Measurements from ENCODE around the gene LY6G6D.
A peak's percentile ranks its signal among the peaks of the same experiment; 100 is the strongest.
"Not testable (repeated sequence)": the region's sequence is repeated elsewhere in the genome, so short reads cannot be mapped to it uniquely, and the experiment has no call there.

Gene LY6G6D

DNA sequence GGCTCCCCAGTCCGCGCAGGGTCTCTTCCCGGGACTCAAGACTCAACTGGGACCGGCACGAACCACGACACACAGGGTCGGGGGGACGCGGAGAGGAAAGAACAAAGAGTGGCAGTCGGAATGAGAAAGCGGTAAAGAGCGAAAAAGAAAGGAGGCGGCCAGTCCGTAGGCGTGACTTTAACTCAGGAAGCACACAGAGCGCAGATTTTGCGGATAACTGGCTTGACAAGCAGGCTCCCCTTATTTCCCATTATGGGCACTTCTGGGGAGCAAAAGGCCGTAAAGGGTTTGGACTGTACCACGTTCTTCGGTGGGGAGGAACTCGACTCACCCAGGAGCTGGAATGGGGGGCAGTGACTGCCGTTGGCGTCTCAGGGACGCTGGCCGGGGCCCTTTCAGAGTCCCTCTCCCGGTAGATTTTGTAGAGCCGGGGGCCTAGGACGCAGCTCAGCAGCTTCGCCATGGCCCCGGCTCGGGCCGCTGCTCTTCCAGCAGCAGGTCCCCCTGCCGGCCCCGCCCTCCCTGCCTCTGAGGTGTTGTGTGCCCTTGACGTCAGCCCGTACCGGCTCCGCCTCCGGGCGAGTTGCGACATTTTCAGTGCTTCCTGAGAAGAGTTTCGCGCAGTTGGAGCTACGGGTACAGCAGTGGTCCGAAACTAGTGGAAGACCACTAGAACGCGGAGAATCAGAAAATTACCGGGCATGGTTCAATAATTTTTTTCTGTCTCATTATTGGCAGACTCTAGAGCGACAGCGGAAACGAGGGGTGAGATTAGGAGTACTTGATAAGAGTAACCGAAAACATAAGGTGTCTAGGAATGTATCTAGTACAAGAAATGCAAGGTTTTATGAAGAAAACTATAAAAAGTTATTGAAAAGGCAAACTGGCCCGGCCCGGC, 12.1 kb upstream of the LY6G6D start, which contains the start of gene ABHD16A:
ABHD16A (minus strand) TSS at position 506 of the 898 bp plus-strand sequence; CDS start at position 463, 43 bp downstream.
- TF ChIP-seq, protein P1, sequence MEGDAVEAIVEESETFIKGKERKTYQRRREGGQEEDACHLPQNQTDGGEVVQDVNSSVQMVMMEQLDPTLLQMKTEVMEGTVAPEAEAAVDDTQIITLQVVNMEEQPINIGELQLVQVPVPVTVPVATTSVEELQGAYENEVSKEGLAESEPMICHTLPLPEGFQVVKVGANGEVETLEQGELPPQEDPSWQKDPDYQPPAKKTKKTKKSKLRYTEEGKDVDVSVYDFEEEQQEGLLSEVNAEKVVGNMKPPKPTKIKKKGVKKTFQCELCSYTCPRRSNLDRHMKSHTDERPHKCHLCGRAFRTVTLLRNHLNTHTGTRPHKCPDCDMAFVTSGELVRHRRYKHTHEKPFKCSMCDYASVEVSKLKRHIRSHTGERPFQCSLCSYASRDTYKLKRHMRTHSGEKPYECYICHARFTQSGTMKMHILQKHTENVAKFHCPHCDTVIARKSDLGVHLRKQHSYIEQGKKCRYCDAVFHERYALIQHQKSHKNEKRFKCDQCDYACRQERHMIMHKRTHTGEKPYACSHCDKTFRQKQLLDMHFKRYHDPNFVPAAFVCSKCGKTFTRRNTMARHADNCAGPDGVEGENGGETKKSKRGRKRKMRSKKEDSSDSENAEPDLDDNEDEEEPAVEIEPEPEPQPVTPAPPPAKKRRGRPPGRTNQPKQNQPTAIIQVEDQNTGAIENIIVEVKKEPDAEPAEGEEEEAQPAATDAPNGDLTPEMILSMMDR (IDR thresholded peaks at IDR 0.05; ENCODE audit: borderline replicate concordance, insufficient read depth, low read depth, low read length) = no peak
- H3K4me3 ChIP-seq (ENCODE audit: low read depth, low read length) = peak within 1 kb of the TSS; percentile 62

DNA sequence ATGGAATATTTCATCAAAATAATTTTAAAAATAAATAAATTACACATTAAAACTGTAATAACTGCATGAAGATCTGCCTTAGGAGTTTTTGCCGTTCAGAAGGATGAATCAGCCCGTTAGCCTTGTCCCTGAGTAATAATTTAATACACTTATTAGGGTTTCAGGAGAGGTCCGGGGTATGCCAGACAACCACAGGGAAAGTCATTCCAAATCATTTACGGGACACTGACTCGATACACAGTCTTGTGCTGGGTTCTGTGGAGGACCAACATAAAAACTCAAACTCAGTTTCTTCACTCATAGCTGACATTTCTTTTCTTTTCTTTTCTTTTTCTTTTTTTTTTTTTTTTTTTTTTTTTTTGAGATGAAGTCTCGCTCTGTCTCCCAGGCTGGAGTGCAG, 9.2 kb upstream of the LY6G6D start:
- no peak overlapping the region for H3K4me3 ChIP-seq (ENCODE audit: low read depth, low read length)
- TF ChIP-seq, protein P1 (IDR thresholded peaks at IDR 0.05; ENCODE audit: borderline replicate concordance, insufficient read depth, low read depth, low read length) = no peak

DNA sequence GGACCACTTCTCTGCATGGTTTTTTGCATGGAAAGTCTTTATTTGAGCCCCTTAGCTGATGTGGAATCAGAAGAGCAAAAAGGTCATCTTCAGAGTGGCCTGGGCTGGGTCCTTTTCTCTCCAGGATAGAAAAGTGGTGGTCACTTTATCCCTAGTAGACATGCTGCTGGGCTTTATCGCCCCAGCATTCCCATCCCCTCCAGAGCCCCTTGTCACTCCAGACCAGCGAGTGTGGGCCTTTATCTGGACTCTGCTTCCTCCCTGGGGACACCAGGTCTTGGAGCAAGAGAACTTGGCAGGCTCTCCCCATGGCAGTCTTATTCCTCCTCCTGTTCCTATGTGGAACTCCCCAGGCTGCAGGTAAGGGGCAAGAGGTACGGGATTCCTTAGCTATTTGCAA, 8.5 kb upstream of the LY6G6D start, which contains the start of gene LY6G6F:
LY6G6F (plus strand) TSS at position 268 of the 400 bp plus-strand sequence; CDS start at position 309, 41 bp downstream.
- no peak within 1 kb of the TSS for H3K4me3 ChIP-seq (ENCODE audit: low read depth, low read length)
- TF ChIP-seq, protein P1 (IDR thresholded peaks at IDR 0.05; ENCODE audit: borderline replicate concordance, insufficient read depth, low read depth, low read length) = no peak

DNA sequence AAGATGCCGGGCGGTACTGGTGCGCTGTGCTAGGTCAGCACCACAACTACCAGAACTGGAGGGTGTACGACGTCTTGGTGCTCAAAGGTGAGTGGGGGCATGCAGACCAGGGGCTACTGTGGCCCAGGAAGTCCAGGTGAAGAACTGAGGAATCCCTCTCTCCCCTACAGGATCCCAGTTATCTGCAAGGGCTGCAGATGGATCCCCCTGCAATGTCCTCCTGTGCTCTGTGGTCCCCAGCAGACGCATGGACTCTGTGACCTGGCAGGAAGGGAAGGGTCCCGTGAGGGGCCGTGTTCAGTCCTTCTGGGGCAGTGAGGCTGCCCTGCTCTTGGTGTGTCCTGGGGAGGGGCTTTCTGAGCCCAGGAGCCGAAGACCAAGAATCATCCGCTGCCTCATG, 7.4 kb upstream of the LY6G6D start:
- TF ChIP-seq, protein P1 (IDR thresholded peaks at IDR 0.05; ENCODE audit: borderline replicate concordance, insufficient read depth, low read depth, low read length) = no peak
- H3K4me3 ChIP-seq (ENCODE audit: low read depth, low read length) = no peak overlapping the region

DNA sequence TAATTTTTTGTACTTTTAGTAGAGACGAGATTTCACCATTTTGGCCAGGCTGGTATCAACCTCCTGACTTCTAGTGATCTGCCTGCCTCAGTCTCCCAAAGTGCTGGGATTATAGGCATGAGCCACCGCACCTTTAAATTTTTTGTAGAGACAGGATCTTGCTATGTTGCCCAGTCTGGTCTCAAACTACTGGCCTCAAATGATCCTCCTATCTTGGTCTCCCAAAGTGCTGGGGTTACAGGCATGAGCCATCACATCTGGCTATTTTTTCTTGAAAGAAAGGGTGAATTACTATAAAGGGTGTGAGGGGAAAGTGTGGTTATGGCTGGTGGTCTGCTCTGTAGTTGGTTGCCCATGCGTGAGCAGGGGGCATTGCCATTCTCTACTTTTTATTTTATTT, 6.9 kb upstream of the LY6G6D start:
- H3K4me3 ChIP-seq (ENCODE audit: low read depth, low read length) = no peak overlapping the region
- TF ChIP-seq, protein P1 (IDR thresholded peaks at IDR 0.05; ENCODE audit: borderline replicate concordance, insufficient read depth, low read depth, low read length) = no peak

DNA sequence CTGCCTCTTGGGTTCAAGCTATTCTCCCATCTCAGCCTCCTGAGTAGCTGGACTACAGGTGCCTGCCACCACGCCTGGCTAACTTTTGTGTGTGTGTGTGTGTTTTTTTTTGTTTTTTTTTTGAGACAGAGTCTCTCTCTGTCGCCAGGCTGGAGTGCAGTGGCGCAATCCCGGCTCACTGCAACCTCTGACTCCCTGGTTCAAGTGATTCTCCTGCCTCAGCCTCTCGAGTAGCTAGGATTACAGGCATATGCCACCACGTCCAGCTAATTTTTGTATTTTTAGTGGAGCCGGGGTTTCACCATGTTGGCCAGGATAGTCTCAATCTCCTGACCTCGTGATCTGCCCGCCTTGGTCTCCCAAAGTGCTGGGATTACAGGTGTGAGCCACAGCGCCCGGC, 6.0 kb upstream of the LY6G6D start:
- not testable (repeated sequence) for H3K4me3 ChIP-seq (ENCODE audit: low read depth, low read length)

DNA sequence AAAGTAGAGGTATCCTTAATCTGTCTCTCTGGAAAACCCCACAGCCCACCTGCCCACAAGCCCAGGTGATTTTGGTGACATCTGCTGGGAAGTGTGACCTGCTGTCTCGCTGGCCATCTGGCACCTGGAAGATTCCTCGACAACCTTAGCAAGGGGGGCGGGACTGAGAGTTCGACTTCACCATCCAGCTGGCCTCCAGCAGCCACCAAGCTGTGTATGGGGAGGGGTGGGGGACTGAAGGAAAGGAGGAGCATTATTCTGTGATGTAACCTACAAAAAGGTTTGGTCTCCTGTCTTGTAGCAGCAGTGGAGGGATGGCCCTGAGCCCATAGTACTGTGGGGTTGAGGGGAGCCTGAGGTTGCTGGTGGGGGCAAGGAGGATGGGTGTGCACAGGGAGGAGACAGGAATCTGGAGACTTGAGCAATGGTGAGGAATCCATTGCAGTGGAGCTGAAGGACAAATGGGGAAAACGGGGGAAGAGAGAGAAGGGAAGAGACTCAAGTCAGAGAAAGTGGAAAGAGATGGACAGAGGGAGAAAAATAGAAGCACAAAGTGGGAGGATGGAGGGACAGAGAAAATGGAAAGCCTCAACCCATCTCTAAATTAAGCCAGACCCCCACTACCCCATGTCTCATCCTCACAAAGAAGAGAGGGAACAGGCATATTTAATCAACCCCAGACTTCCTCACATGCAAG, 4.5 kb upstream of the LY6G6D start:
- TF ChIP-seq, protein P1 (IDR thresholded peaks at IDR 0.05; ENCODE audit: borderline replicate concordance, insufficient read depth, low read depth, low read length) = no peak
- H3K4me3 ChIP-seq (ENCODE audit: low read depth, low read length) = no peak overlapping the region

All from GM12875 (cell line).